Activated naive CD4-positive, alpha-beta T cell treated with anti-CD3 and anti-CD28 coated beads, Interleukin-2, amount 50 U/mL, for 72 hours (primary cell): Measurements from ENCODE around the gene SPEM3. TPM values are rescaled to one million over a fixed set of nuclear protein-coding genes. Genes with fewer than 3 reads are reported as not detected.
"Not testable (repeated sequence)": the region's sequence is repeated elsewhere in the genome, so short reads cannot be mapped to it uniquely, and the experiment has no call there.

ENCODE experiments used
- ATAC-seq, 2 donors: fragments of 150-1000 bp; cut with Tn5 transposase; 2 replicates each; pipeline ENCODE4 v1.10.0; 2021; ENCODE audit warnings: mild to moderate bottlenecking in 2 of 2, moderate library complexity in 2 of 2
- DNase-seq, 2 donors: peaks; one replicate each; pipeline ENCODE4 v3.0.0; 2021 to 2022; ENCODE audit warnings: low spot score in 2 of 2
- H3K27ac Mint-ChIP-seq, 2 donors: one replicate each; pipeline ENCODE4 v1.8.0; 2022; ENCODE audit warnings: mild to moderate bottlenecking in 2 of 2, mixed read lengths in 2 of 2
- H3K36me3 Mint-ChIP-seq, 2 donors: one replicate each; pipeline ENCODE4 v1.8.0; 2022; ENCODE audit warnings: mixed read lengths in 2 of 2
- H3K9me3 Mint-ChIP-seq, 2 donors: one replicate each; pipeline ENCODE4 v1.8.0; 2022; ENCODE audit warnings: mixed read lengths in 2 of 2
- total RNA-seq, 2 donors: library from RNA; stranded (reverse); gene quantifications; one replicate each; pipeline ENCODE4 v1.2.3, GENCODE V29; 2022

Gene SPEM3
- total RNA-seq, 2 donors from 2014 or later: not detected

DNA sequence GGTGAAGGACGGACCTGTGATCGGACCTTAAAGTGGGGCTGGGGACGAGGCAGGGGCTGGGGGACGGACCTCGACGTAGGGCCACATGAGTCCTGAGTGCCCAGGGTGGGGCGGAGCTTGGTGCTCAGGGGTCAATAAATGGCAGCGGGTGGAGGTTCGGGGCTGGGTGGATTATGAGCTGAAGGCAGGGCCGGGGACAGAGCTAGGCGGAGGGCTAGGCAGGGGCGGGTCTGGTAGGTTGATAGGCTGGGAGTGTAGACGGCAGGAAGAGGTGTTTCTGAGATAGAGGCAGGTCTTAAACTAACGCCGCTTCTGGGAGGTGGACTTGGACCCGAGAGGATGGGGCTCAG, 16.9 kb downstream of the SPEM3 start:
- Mint-ChIP-seq H3K36me3 (peaks cover 0 to 10% of the 10 kb centered on the region in 2 donors), H3K27ac (no peak overlapping the region), H3K9me3 (no peaks in the 10 kb centered on the region)
- DNase-seq (peak in 1 of 2 donors; percentile 32), ATAC-seq (peak; percentile 52 to 80)

- no peaks in the 10 kb centered on the region for H3K9me3 Mint-ChIP-seq
- ATAC-seq (no peak), DNase-seq (no peak)
Observed at GRCh38 chr17:7448461-7448860, 19.8 kb downstream of the SPEM3 start.

GRCh38 chr17:7459961-7460545, 31.4 kb downstream of the SPEM3 start:
- Mint-ChIP-seq H3K27ac (peak overlapping the region in 1 of 2 donors; percentile 29), H3K9me3 (no peaks in the 10 kb centered on the region), H3K36me3 (no peaks in the 10 kb centered on the region)
- ATAC-seq: no peak
- no peak for DNase-seq

More at GRCh38 chr17:7448461-7448860, 19.8 kb downstream of the SPEM3 start:
- Mint-ChIP-seq H3K27ac (no peak overlapping the region), H3K36me3 (peaks cover 0 to 6% of the 10 kb centered on the region in 2 donors)

DNA sequence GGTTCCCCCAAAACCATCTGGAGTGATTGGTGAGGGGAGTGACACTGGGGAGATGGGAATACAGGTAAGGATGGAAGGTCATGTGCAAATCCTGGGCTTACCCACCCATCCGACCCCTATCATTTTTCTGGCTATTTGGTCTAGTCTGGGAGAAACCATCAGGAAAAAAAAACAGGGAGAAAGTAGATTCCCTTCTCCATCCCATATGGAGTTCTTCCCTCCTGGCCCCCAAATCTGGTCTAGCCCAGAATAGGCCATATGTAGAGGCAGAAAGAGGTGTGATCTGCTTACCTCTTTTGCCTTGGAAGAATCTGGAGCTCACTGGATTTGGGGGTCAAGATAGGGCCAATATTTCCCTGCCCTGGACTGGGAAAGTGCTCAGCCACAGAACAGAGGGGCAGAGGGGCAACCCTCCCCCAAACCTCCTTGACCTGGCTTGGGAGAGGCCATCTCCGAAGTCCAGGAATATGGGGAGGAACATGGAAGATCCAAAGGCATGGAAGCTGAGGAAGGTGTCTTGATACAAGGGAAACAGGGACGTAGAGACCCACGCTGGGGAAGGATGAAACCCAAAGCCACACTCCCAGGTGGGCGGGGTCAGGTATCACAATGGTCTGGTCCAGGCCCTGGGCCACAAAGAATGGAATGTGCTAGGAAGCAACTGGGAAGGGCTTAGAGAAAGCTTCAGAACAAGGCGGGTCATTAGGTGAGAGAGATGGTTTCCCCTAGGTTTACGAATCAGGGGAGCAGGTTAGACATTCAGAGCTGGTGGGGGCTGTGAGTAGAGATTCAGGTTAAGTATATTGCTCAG, 32.4 kb downstream of the SPEM3 start:
- no peaks in the 10 kb centered on the region for H3K36me3 Mint-ChIP-seq
- no peak for DNase-seq
- ATAC-seq: no peak
- no peaks in the 10 kb centered on the region for H3K9me3 Mint-ChIP-seq
- H3K27ac Mint-ChIP-seq: peak overlapping the region; percentile 29 to 95

- DNase-seq: no peak
- no peak for ATAC-seq
- Mint-ChIP-seq H3K36me3 (no peaks in the 10 kb centered on the region), H3K9me3 (no peaks in the 10 kb centered on the region), H3K27ac (no peak overlapping the region)
Observed at GRCh38 chr17:7462474-7463371, 34.1 kb downstream of the SPEM3 start.

- no peak overlapping the region for H3K27ac Mint-ChIP-seq
- H3K9me3 Mint-ChIP-seq: no peaks in the 10 kb centered on the region
- no peak for DNase-seq
- H3K36me3 Mint-ChIP-seq: no peaks in the 10 kb centered on the region
- ATAC-seq: no peak
Observed at GRCh38 chr17:7463372-7463846, 34.8 kb downstream of the SPEM3 start.

GRCh38 chr17:7464081-7464480, 35.4 kb downstream of the SPEM3 start:
- Mint-ChIP-seq H3K9me3 (no peaks in the 10 kb centered on the region), H3K27ac (peak overlapping the region in 1 of 2 donors; percentile 87), H3K36me3 (no peaks in the 10 kb centered on the region)
- no peak for ATAC-seq
- DNase-seq: no peak

GRCh38 chr17:7465597-7466275, 37.1 kb downstream of the SPEM3 start:
- Mint-ChIP-seq H3K9me3 (no peaks in the 10 kb centered on the region), H3K36me3 (no peaks in the 10 kb centered on the region), H3K27ac (peak overlapping the region in 1 of 2 donors; percentile 36)
- ATAC-seq (no peak), DNase-seq (no peak)

- H3K9me3 Mint-ChIP-seq: no peaks in the 10 kb centered on the region
- peak overlapping the region; percentile 36 to 83 for H3K27ac Mint-ChIP-seq
- no peaks in the 10 kb centered on the region for H3K36me3 Mint-ChIP-seq
- ATAC-seq: no peak
- DNase-seq: no peak
Observed at GRCh38 chr17:7466318-7466638, 37.6 kb downstream of the SPEM3 start.

- H3K9me3 Mint-ChIP-seq: no peaks in the 10 kb centered on the region
- peak overlapping the region; percentile 83 to 93 for H3K27ac Mint-ChIP-seq
- peak in 1 of 2 donors; percentile 75 for ATAC-seq
- no peaks in the 10 kb centered on the region for H3K36me3 Mint-ChIP-seq
- no peak for DNase-seq
Observed at GRCh38 chr17:7466639-7467341, 38.1 kb downstream of the SPEM3 start.

GRCh38 chr17:7467498-7467897, 38.8 kb downstream of the SPEM3 start:
- DNase-seq (no peak), ATAC-seq (no peak)
- no peaks in the 10 kb centered on the region for H3K36me3 Mint-ChIP-seq
- H3K9me3 Mint-ChIP-seq: no peaks in the 10 kb centered on the region
- H3K27ac Mint-ChIP-seq: peak overlapping the region; percentile 74 to 83

- Mint-ChIP-seq H3K36me3 (no peaks in the 10 kb centered on the region), H3K9me3 (no peaks in the 10 kb centered on the region), H3K27ac (no peak overlapping the region)
- DNase-seq (no peak), ATAC-seq (no peak)
Observed at GRCh38 chr17:7468290-7468689, 39.6 kb downstream of the SPEM3 start.

DNA sequence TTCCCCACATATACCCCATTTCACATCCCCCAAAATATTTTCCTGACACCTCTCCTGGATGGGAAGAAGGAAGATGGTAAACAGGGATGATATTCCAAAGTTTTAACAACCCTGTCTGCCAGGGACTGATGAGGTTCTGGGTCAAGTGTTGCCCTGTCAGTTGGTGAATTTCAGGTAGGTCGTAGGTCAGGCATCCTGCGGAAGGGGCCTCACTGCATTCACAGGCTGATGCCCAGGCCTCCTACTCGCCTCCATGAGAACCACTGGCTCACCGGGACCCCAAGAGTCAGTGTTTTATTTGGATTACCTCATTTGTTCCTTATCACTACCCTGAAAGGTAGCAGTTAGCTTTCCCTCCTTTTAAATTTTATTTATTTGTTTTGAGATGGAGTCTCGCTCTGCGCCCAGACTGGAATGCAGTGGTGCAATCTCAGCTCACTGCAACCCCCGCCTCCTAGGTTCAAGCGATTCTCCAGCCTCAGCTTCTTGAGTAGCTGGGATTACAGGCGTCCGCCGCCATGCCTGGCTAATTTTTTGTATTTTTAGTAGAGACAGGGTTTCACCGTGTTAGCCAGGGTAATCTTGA, 40.2 kb downstream of the SPEM3 start:
- peak overlapping the region in 1 of 2 donors; percentile 14 for H3K27ac Mint-ChIP-seq
- DNase-seq (no peak), ATAC-seq (no peak)
- H3K9me3 Mint-ChIP-seq: no peaks in the 10 kb centered on the region
- H3K36me3 Mint-ChIP-seq: no peaks in the 10 kb centered on the region

- ATAC-seq, H3K27ac Mint-ChIP-seq, H3K9me3 Mint-ChIP-seq: not testable (repeated sequence)
Observed at GRCh38 chr17:7469843-7470242, 41.2 kb downstream of the SPEM3 start.

DNA sequence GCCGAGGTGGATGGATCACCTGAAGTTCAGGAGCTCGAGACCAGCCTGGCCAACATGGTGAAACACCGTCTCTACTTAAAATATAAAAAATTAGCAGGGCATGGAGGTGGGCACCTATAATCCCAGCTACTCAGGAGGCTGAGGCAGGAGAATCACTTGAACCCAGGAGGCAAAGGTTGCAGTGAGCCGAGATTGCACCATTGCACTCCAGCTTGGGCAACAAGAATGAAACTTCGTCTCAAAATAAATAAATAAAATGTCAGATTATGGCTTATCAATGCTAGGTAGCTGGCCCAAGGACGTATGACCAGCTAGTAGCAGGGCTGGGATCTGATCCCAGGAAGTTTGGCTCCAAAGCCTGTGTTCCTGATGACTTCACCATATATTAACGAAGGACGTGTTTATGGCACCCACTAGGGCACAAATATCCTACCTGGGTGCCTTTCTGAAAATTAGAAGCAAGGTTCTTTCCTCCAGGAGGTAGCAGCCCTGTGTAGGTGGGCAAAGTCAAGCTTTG, 41.9 kb downstream of the SPEM3 start:
- not testable (repeated sequence) for H3K9me3 Mint-ChIP-seq, ATAC-seq, DNase-seq, H3K36me3 Mint-ChIP-seq, H3K27ac Mint-ChIP-seq

More at GRCh38 chr17:7469843-7470242, 41.2 kb downstream of the SPEM3 start:
- not testable (repeated sequence) for DNase-seq, H3K36me3 Mint-ChIP-seq
